IPS-15b (cell line): ENCODE measurements around the gene MFSD11.
"Not testable (repeated sequence)": the region's sequence is repeated elsewhere in the genome, so short reads cannot be mapped to it uniquely, and the experiment has no call there.

Experiments
- H3K27me3 ChIP-seq: one replicate; pipeline ENCODE4 v1.6.1; 2013; ENCODE audit warnings: low read length; ENCODE audit not compliant: control insufficient read depth, insufficient read depth
- H3K36me3 ChIP-seq: one replicate; pipeline ENCODE4 v1.6.1; 2013; ENCODE audit warnings: low read length; ENCODE audit not compliant: control insufficient read depth, insufficient read depth
- H3K4me1 ChIP-seq: one replicate; pipeline ENCODE4 v1.6.1; 2013; ENCODE audit warnings: mild to moderate bottlenecking, low read length; ENCODE audit not compliant: control insufficient read depth, insufficient read depth
- H3K4me3 ChIP-seq: one replicate; pipeline ENCODE4 v1.5.1; 2013; ENCODE audit warnings: low read depth, low read length
- H3K9ac ChIP-seq: one replicate; pipeline ENCODE4 v1.6.1; 2013; ENCODE audit warnings: low read depth, mild to moderate bottlenecking, low read length
- H3K9me3 ChIP-seq: one replicate; pipeline ENCODE4 v1.6.1; 2013; ENCODE audit warnings: mild to moderate bottlenecking, low read length; ENCODE audit not compliant: control insufficient read depth, insufficient read depth

The MFSD11 gene

GRCh38 chr17:76700617-76701470, 37.1 kb upstream of the MFSD11 start:
- Histone ChIP-seq H3K36me3 (no peaks in the 10 kb centered on the region), H3K9me3 (no peaks in the 10 kb centered on the region), H3K9ac (no peak overlapping the region), H3K4me3 (no peak overlapping the region), H3K27me3 (no peaks in the 10 kb centered on the region), H3K4me1 (peaks cover 18% of the 10 kb centered on the region)

DNA sequence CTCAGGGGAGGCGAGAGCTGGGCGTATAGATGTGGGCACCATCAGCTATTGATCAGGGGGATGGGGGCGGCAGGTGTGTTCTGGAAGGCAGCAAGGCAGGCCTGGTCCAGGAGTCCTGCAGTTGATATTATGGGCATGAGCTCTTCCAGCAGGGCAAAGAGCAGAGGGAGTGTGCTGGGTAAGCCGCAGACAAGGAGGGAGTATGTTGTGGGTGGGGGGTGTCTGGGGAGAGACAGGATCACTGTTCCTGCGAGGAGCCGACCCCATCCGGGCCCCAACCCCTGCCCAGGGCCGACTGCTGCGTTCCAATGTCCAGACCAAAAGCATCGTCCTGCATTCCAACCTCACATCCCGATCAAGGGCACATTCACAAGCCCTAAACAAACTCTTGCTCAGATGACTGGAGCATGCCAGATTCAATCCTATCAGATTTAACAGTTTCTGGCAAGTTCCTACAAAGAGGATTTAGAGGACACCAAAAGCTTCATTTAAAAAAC, 36.4 kb upstream of the MFSD11 start:
- Histone ChIP-seq H3K36me3 (no peaks in the 10 kb centered on the region), H3K9ac (no peak overlapping the region), H3K4me1 (peaks cover 18% of the 10 kb centered on the region), H3K4me3 (no peak overlapping the region), H3K27me3 (no peaks in the 10 kb centered on the region), H3K9me3 (no peaks in the 10 kb centered on the region)

DNA sequence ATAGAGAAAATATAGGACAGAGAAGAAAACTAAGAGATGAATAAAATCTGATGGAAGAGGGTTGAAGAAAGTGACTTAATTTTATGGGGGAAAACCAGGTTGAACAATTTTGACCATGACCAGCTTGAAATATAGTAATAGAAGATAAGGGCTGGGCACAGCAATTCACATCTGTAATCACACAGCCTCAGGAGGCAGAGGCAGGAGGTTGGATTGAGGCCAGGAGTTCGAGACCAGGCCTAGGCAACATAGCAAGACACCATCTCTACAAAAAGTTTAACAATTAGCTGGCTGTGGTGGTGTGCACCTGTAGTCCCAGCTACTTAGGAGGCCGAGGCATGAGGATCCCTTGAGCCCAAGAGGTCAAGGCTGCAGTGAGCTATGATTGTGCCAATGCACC, 35.8 kb upstream of the MFSD11 start:
- H3K4me3 ChIP-seq: no peak overlapping the region
- no peaks in the 10 kb centered on the region for H3K36me3 ChIP-seq
- H3K9me3 ChIP-seq: no peaks in the 10 kb centered on the region
- H3K4me1 ChIP-seq: peaks cover 18% of the 10 kb centered on the region
- H3K27me3 ChIP-seq: no peaks in the 10 kb centered on the region
- no peak overlapping the region for H3K9ac ChIP-seq

GRCh38 chr17:76702941-76703637, 34.8 kb upstream of the MFSD11 start:
- Histone ChIP-seq H3K9me3 (no peaks in the 10 kb centered on the region), H3K9ac (no peak overlapping the region), H3K4me1 (peaks cover 14% of the 10 kb centered on the region), H3K27me3 (no peaks in the 10 kb centered on the region), H3K36me3 (no peaks in the 10 kb centered on the region), H3K4me3 (no peak overlapping the region)

DNA sequence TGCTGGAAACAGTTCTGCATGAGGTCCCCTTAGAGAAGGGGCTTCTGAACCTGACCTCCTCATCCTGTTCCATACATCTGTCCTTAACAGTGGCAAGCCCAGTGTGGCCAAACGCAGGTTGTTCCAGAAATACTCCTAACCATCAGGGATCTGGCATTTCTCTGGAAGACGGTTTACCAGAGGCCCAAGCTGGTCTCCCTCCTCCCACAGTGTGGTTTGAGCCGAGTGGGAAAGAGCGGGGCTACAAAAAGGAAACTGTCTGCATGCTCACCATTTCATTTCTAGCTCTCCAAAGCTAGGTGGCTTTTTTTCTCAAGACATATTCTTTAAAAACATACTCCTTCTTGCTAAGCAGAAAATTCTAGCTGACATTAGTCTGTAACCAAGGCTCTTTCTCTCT, 33.1 kb upstream of the MFSD11 start:
- no peaks in the 10 kb centered on the region for H3K36me3 ChIP-seq
- peaks cover 17% of the 10 kb centered on the region for H3K27me3 ChIP-seq
- no peak overlapping the region for H3K4me3 ChIP-seq
- H3K9me3 ChIP-seq: no peaks in the 10 kb centered on the region
- no peak overlapping the region for H3K9ac ChIP-seq
- peaks cover 23% of the 10 kb centered on the region for H3K4me1 ChIP-seq

DNA sequence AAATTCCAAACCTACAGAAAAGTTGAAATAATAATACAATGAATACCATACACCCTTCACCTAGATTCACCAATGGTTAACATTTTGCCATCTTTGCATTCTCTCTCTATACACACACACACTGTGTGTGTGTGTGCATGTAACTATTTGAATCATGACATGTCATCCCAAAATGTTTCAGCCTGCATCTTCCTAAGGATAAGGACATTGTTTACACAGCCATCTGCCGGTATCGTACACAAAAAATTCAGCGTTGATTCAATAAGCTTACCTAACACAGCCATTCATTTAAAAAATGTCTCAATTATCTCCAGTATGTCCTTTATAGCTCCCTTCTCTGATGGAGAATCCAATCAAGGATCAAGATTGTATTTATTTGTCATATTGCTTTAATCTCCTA, 31.1 kb upstream of the MFSD11 start:
- peaks cover 15% of the 10 kb centered on the region for H3K4me1 ChIP-seq
- no peaks in the 10 kb centered on the region for H3K36me3 ChIP-seq
- no peak overlapping the region for H3K4me3 ChIP-seq
- peaks cover 22% of the 10 kb centered on the region for H3K27me3 ChIP-seq
- H3K9me3 ChIP-seq: no peaks in the 10 kb centered on the region
- H3K9ac ChIP-seq: no peak overlapping the region

DNA sequence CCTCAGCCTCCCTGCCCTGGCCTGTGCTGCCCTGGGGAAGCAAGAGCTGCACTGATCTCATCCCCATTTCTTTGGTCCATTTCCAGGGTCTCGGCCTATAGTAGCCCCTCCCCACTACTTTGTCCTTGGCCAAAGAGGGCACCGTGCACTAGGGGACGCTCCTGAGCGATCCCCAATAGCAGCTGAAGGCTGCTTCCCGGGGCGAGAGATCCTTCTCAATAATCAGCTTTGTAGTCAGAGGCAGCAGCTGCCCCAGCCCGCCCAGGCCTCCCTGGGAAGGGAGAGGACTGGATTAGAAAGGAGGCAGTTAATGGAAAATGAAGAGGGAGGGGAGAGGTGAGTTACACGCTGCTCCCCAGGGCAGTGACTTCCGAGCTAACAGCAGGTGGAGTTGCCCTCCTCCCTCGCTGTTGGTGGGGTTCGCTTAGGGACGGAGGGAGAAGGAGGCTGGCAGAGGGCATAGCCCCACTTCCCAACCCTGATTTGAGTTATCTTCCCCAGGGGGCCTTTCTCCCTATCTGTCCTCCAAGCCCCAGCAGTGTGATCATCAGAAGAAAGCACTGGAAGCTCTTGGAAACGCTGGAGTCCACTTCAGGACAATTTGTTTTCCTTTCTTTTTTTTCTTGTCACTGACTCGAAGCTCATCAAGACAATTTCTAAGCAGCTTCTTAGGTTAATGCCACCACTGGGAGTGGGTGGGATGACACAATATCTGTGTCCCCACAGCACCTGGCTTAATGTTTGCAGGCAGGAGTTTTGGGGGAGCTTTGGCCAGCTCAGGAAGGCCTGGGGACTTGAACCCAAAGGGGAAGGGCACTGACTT, 29.7 kb upstream of the MFSD11 start:
- peaks cover 22% of the 10 kb centered on the region for H3K27me3 ChIP-seq
- H3K4me1 ChIP-seq: peaks cover 13% of the 10 kb centered on the region
- no peak overlapping the region for H3K9ac ChIP-seq
- peak overlapping the region; percentile 63 for H3K4me3 ChIP-seq
- no peaks in the 10 kb centered on the region for H3K9me3 ChIP-seq
- H3K36me3 ChIP-seq: no peaks in the 10 kb centered on the region

- peak overlapping the region; percentile 63 for H3K4me3 ChIP-seq
- H3K9me3 ChIP-seq: no peaks in the 10 kb centered on the region
- no peaks in the 10 kb centered on the region for H3K36me3 ChIP-seq
- H3K27me3 ChIP-seq: peaks cover 22% of the 10 kb centered on the region
- peaks cover 13% of the 10 kb centered on the region for H3K4me1 ChIP-seq
- H3K9ac ChIP-seq: no peak overlapping the region
Measured at GRCh38 chr17:76709077-76709950, 28.6 kb upstream of the MFSD11 start.

- not testable (repeated sequence) for H3K9ac ChIP-seq, H3K9me3 ChIP-seq, H3K36me3 ChIP-seq
- Histone ChIP-seq H3K4me1 (peaks cover 13% of the 10 kb centered on the region), H3K27me3 (peaks cover 22% of the 10 kb centered on the region), H3K4me3 (peak overlapping the region; percentile 63)
Measured at GRCh38 chr17:76709951-76710862, 27.7 kb upstream of the MFSD11 start.

- no peaks in the 10 kb centered on the region for H3K9me3 ChIP-seq
- peaks cover 22% of the 10 kb centered on the region for H3K27me3 ChIP-seq
- H3K4me1 ChIP-seq: peaks cover 13% of the 10 kb centered on the region
- no peaks in the 10 kb centered on the region for H3K36me3 ChIP-seq
- H3K4me3 ChIP-seq: peak within 1 kb of the TSS; percentile 63
- no peak within 1 kb of the TSS for H3K9ac ChIP-seq
Measured at GRCh38 chr17:76710863-76711611, 26.9 kb upstream of the MFSD11 start, which contains the start of gene MXRA7. Gene MXRA7, minus strand, starts transcription at chr17:76710965. Its CDS starts 19 bp downstream, at chr17:76710946.
